Epithelial cell of esophagus (primary cell): Measurements from ENCODE around the gene GRIK3.

ENCODE experiments used
- DNase-seq: peaks from one replicate; pipeline ENCODE4 v3.0.0; 2010; ENCODE audit warnings: low read depth
- H3K4me3 ChIP-seq: 2 replicates; pipeline ENCODE4 v1.5.1; 2011; ENCODE audit warnings: mild to moderate bottlenecking, low read length, control low read depth
- TF ChIP-seq, protein P1 (sequence below): IDR thresholded peaks from 2 replicates; pipeline ENCODE4 v1.5.1; 2011; ENCODE audit warnings: low read depth, mild to moderate bottlenecking, low read length, control low read depth, inconsistent platforms; ENCODE audit not compliant: insufficient read depth; ENCODE audit errors: missing control alignments

GRIK3 gene

DNA sequence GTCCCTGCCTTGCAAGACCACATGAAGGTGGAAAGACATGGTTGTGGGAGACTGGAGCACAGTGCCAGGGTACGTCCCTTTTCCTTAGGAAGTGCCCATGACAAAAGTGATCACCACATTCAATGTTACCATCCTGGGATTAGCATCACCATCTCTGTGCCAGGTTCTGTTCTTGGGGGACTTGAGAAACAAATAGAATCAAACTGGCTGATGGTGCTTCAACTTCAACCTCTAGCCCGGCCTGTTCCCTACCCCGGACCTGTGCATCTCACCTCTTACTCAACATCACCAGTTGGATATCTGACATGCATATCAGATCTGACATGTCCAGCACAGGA is 153.3 kb downstream of the GRIK3 start:
- H3K4me3 ChIP-seq: no peak overlapping the region
- TF ChIP-seq, protein P1, sequence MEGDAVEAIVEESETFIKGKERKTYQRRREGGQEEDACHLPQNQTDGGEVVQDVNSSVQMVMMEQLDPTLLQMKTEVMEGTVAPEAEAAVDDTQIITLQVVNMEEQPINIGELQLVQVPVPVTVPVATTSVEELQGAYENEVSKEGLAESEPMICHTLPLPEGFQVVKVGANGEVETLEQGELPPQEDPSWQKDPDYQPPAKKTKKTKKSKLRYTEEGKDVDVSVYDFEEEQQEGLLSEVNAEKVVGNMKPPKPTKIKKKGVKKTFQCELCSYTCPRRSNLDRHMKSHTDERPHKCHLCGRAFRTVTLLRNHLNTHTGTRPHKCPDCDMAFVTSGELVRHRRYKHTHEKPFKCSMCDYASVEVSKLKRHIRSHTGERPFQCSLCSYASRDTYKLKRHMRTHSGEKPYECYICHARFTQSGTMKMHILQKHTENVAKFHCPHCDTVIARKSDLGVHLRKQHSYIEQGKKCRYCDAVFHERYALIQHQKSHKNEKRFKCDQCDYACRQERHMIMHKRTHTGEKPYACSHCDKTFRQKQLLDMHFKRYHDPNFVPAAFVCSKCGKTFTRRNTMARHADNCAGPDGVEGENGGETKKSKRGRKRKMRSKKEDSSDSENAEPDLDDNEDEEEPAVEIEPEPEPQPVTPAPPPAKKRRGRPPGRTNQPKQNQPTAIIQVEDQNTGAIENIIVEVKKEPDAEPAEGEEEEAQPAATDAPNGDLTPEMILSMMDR: no peak
- DNase-seq: no peak

GRCh38 chr1:36880155-36881067 is 153.9 kb downstream of the GRIK3 start:
- no peak for DNase-seq

DNA sequence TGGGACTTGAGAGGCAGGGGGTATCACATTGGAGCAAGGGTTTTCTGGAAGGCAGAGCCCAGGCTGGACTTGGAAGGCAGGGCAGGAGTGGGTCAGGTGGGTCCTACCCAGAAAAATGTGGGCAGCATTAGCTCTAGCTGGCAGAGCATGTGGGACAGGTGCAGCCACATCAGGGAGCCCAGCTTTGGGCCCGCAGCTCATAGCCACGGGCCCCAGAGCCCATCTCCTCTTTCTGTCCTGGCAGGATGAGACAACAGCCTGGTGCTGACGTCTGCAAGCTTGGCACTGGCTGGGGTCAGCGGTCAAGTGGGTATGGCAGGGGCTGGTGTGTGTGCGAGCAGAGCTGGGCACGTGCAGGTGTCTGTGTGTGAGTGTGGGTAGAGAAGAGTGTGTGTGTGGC is 154.7 kb downstream of the GRIK3 start:
- no peak for DNase-seq
- TF ChIP-seq, protein P1: no peak
- H3K4me3 ChIP-seq: no peak overlapping the region

More at GRCh38 chr1:36880155-36881067, 153.9 kb downstream of the GRIK3 start:
- H3K4me3 ChIP-seq: no peak overlapping the region
- TF ChIP-seq, protein P1: no peak

DNA sequence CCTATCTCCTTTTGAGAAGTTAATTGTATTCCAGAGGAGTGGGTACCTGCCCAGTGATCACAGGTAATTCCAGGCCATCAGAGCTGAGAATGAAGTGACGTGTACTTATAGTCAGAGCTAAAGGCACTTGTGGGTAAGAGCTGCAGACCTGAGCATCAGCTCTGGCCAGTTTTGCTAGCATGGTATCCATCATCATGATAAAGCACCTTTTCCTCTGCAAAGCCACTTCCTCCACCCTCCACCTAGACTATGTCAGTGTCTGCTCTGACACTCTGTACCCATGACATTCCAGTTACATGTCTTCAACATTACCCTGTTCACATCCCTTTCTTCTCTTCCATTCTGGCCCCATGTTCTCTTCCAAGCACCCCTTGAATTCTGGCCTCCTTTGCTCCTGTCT is 157.3 kb downstream of the GRIK3 start:
- no peak overlapping the region for H3K4me3 ChIP-seq
- TF ChIP-seq, protein P1: no peak

GRCh38 chr1:36874271-36875060 is 159.8 kb downstream of the GRIK3 start:
- TF ChIP-seq, protein P1: no peak
- H3K4me3 ChIP-seq: no peak overlapping the region
- DNase-seq: no peak

More for the DNA sequence above, 157.3 kb downstream of the GRIK3 start:
- no peak for DNase-seq

- TF ChIP-seq, protein P1: no peak
- DNase-seq: no peak
- no peak overlapping the region for H3K4me3 ChIP-seq
These were observed 161.5 kb downstream of the GRIK3 start for GRCh38 chr1:36872858-36873257.
